Stimulated activated naive B cell treated with anti-CD40 and anti-IgM and Interleukin-4, amounts not matched to agents 10 μg/mL and 1 μg/mL and 100 μg/mL, for 72 hours (primary cell): ENCODE results near the gene SIRT1.

Experiments
- ATAC-seq, 2 donors: fragments of 150-1000 bp; cut with Tn5 transposase; replicated peaks; 2 replicates each; pipeline ENCODE4 v1.10.0; 2021; ENCODE audit warnings: moderate library complexity in 1 of 2
- DNase-seq: peaks from one replicate; pipeline ENCODE4 v3.0.0; 2021
- H3K27ac Mint-ChIP-seq: one replicate; pipeline ENCODE4 v1.8.0; 2022; ENCODE audit warnings: mild to moderate bottlenecking, mixed read lengths
- H3K27me3 Mint-ChIP-seq, 2 donors: one replicate each; pipeline ENCODE4 v1.8.0; 2022; ENCODE audit warnings: mixed read lengths in 2 of 2
- H3K36me3 Mint-ChIP-seq, 2 donors: one replicate each; pipeline ENCODE4 v1.8.0; 2022; ENCODE audit warnings: mixed read lengths in 2 of 2, mild to moderate bottlenecking in 1 of 2
- H3K4me1 Mint-ChIP-seq, 2 donors: one replicate each; pipeline ENCODE4 v1.8.0; 2022; ENCODE audit warnings: mixed read lengths in 2 of 2, mild to moderate bottlenecking in 1 of 2
- H3K4me3 Mint-ChIP-seq, 2 donors: one replicate each; pipeline ENCODE4 v1.8.0; 2022; ENCODE audit warnings: mild to moderate bottlenecking in 2 of 2, mixed read lengths in 2 of 2, moderate library complexity in 1 of 2
- H3K9me3 Mint-ChIP-seq, 2 donors: one replicate each; pipeline ENCODE4 v1.8.0; 2022; ENCODE audit warnings: mixed read lengths in 2 of 2, mild to moderate bottlenecking in 1 of 2

The SIRT1 gene

GRCh38 chr10:67914777-67915340 is 30.4 kb downstream of the SIRT1 start:
- H3K4me3 Mint-ChIP-seq, result no peak overlapping the region
- peaks cover 33 to 46% of the 10 kb centered on the region in 2 donors for H3K36me3 Mint-ChIP-seq
- H3K27me3 Mint-ChIP-seq, result no peaks in the 10 kb centered on the region
- ATAC-seq, result no peak
- H3K4me1 Mint-ChIP-seq, result peaks cover 7 to 14% of the 10 kb centered on the region in 2 donors
- no peak for DNase-seq
- peak overlapping the region; percentile 20 for H3K27ac Mint-ChIP-seq
- no peaks in the 10 kb centered on the region for H3K9me3 Mint-ChIP-seq

GRCh38 chr10:67917169-67917568 is 32.7 kb downstream of the SIRT1 start:
- DNase-seq (no peak), ATAC-seq (no peak)
- no peaks in the 10 kb centered on the region for H3K9me3 Mint-ChIP-seq
- H3K27ac Mint-ChIP-seq, result peak overlapping the region; percentile 69
- no peak overlapping the region for H3K4me3 Mint-ChIP-seq
- H3K36me3 Mint-ChIP-seq, result peaks cover 28 to 34% of the 10 kb centered on the region in 2 donors
- no peaks in the 10 kb centered on the region for H3K27me3 Mint-ChIP-seq
- H3K4me1 Mint-ChIP-seq, result peaks cover 6 to 14% of the 10 kb centered on the region in 2 donors

GRCh38 chr10:67917679-67918078 is 33.2 kb downstream of the SIRT1 start:
- DNase-seq (no peak), ATAC-seq (no peak)
- Mint-ChIP-seq H3K36me3 (peaks cover 25 to 28% of the 10 kb centered on the region in 2 donors), H3K27me3 (no peaks in the 10 kb centered on the region), H3K9me3 (no peaks in the 10 kb centered on the region), H3K27ac (no peak overlapping the region), H3K4me3 (no peak overlapping the region), H3K4me1 (peaks cover 4 to 11% of the 10 kb centered on the region in 2 donors)

- peaks cover 0 to 4% of the 10 kb centered on the region in 2 donors for H3K4me1 Mint-ChIP-seq
- DNase-seq, result no peak
- no peak for ATAC-seq
- no peaks in the 10 kb centered on the region for H3K9me3 Mint-ChIP-seq
- H3K36me3 Mint-ChIP-seq, result peaks cover 16 to 20% of the 10 kb centered on the region in 2 donors
- no peaks in the 10 kb centered on the region for H3K27me3 Mint-ChIP-seq
- H3K27ac Mint-ChIP-seq, result no peak overlapping the region
- no peak overlapping the region for H3K4me3 Mint-ChIP-seq
Measured at GRCh38 chr10:67921065-67921464, 36.6 kb downstream of the SIRT1 start.

- H3K4me3 Mint-ChIP-seq, result no peak overlapping the region
- H3K4me1 Mint-ChIP-seq, result no peaks in the 10 kb centered on the region
- no peaks in the 10 kb centered on the region for H3K27me3 Mint-ChIP-seq
- peaks cover 16 to 25% of the 10 kb centered on the region in 2 donors for H3K36me3 Mint-ChIP-seq
- H3K27ac Mint-ChIP-seq, result no peak overlapping the region
- ATAC-seq (no peak), DNase-seq (no peak)
- H3K9me3 Mint-ChIP-seq, result no peaks in the 10 kb centered on the region
Measured at GRCh38 chr10:67923551-67923950, 39.1 kb downstream of the SIRT1 start.

GRCh38 chr10:67924136-67924535 is 39.7 kb downstream of the SIRT1 start:
- Mint-ChIP-seq H3K4me1 (no peaks in the 10 kb centered on the region), H3K9me3 (no peaks in the 10 kb centered on the region), H3K27ac (no peak overlapping the region), H3K27me3 (no peaks in the 10 kb centered on the region), H3K4me3 (no peak overlapping the region), H3K36me3 (peaks cover 15 to 24% of the 10 kb centered on the region in 2 donors)
- no peak for DNase-seq
- ATAC-seq, result no peak

GRCh38 chr10:67925449-67926005 is 41.1 kb downstream of the SIRT1 start:
- peaks cover 19 to 21% of the 10 kb centered on the region in 2 donors for H3K36me3 Mint-ChIP-seq
- ATAC-seq (no peak), DNase-seq (no peak)
- no peak overlapping the region for H3K4me3 Mint-ChIP-seq
- no peaks in the 10 kb centered on the region for H3K9me3 Mint-ChIP-seq
- H3K27me3 Mint-ChIP-seq, result no peaks in the 10 kb centered on the region
- H3K4me1 Mint-ChIP-seq, result no peaks in the 10 kb centered on the region
- H3K27ac Mint-ChIP-seq, result no peak overlapping the region

- Mint-ChIP-seq H3K27me3 (no peaks in the 10 kb centered on the region), H3K9me3 (no peaks in the 10 kb centered on the region), H3K4me3 (no peak overlapping the region), H3K27ac (peak overlapping the region; percentile 43), H3K36me3 (peaks cover 30% of the 10 kb centered on the region in 2 donors), H3K4me1 (no peaks in the 10 kb centered on the region)
- DNase-seq (no peak), ATAC-seq (no peak)
Measured at GRCh38 chr10:67926951-67927350, 42.5 kb downstream of the SIRT1 start.

GRCh38 chr10:67933199-67933598 is 48.7 kb downstream of the SIRT1 start:
- ATAC-seq (no peak), DNase-seq (no peak)
- no peaks in the 10 kb centered on the region for H3K4me1 Mint-ChIP-seq
- no peaks in the 10 kb centered on the region for H3K9me3 Mint-ChIP-seq
- H3K27ac Mint-ChIP-seq, result no peak overlapping the region
- peaks cover 24 to 42% of the 10 kb centered on the region in 2 donors for H3K36me3 Mint-ChIP-seq
- no peaks in the 10 kb centered on the region for H3K27me3 Mint-ChIP-seq
- no peak overlapping the region for H3K4me3 Mint-ChIP-seq

- no peaks in the 10 kb centered on the region for H3K27me3 Mint-ChIP-seq
- DNase-seq, result no peak
- H3K4me3 Mint-ChIP-seq, result no peak overlapping the region
- H3K4me1 Mint-ChIP-seq, result no peaks in the 10 kb centered on the region
- H3K27ac Mint-ChIP-seq, result no peak overlapping the region
- peaks cover 27 to 41% of the 10 kb centered on the region in 2 donors for H3K36me3 Mint-ChIP-seq
- H3K9me3 Mint-ChIP-seq, result no peaks in the 10 kb centered on the region
- no peak for ATAC-seq
Measured at GRCh38 chr10:67934336-67934735, 49.9 kb downstream of the SIRT1 start.

GRCh38 chr10:67935223-67935622 is 50.8 kb downstream of the SIRT1 start:
- H3K9me3 Mint-ChIP-seq, result no peaks in the 10 kb centered on the region
- ATAC-seq (no peak), DNase-seq (no peak)
- no peaks in the 10 kb centered on the region for H3K4me1 Mint-ChIP-seq
- H3K36me3 Mint-ChIP-seq, result peaks cover 27 to 40% of the 10 kb centered on the region in 2 donors
- H3K27ac Mint-ChIP-seq, result peak overlapping the region; percentile 5
- H3K4me3 Mint-ChIP-seq, result no peak overlapping the region
- H3K27me3 Mint-ChIP-seq, result no peaks in the 10 kb centered on the region

GRCh38 chr10:67936416-67936815 is 52.0 kb downstream of the SIRT1 start:
- Mint-ChIP-seq H3K4me3 (no peak overlapping the region), H3K27me3 (no peaks in the 10 kb centered on the region), H3K9me3 (no peaks in the 10 kb centered on the region), H3K27ac (no peak overlapping the region), H3K36me3 (peaks cover 21 to 34% of the 10 kb centered on the region in 2 donors), H3K4me1 (no peaks in the 10 kb centered on the region)
- no peak for DNase-seq
- no peak for ATAC-seq

GRCh38 chr10:67943917-67944316 is 59.5 kb downstream of the SIRT1 start:
- DNase-seq, result no peak
- no peaks in the 10 kb centered on the region for H3K27me3 Mint-ChIP-seq
- peaks cover 0 to 10% of the 10 kb centered on the region in 2 donors for H3K4me1 Mint-ChIP-seq
- H3K9me3 Mint-ChIP-seq, result peaks cover 4 to 5% of the 10 kb centered on the region in 2 donors
- ATAC-seq, result no peak
- H3K27ac Mint-ChIP-seq, result no peak overlapping the region
- H3K4me3 Mint-ChIP-seq, result no peak overlapping the region
- peaks cover 52 to 56% of the 10 kb centered on the region in 2 donors for H3K36me3 Mint-ChIP-seq

- Mint-ChIP-seq H3K27ac (no peak overlapping the region), H3K36me3 (peaks cover 19 to 30% of the 10 kb centered on the region in 2 donors), H3K4me3 (no peak overlapping the region), H3K9me3 (no peaks in the 10 kb centered on the region), H3K4me1 (no peaks in the 10 kb centered on the region), H3K27me3 (no peaks in the 10 kb centered on the region)
- DNase-seq, result no peak
- ATAC-seq, result no peak
Measured at GRCh38 chr10:67955614-67956013, 71.2 kb downstream of the SIRT1 start.

- no peak overlapping the region for H3K27ac Mint-ChIP-seq
- H3K27me3 Mint-ChIP-seq, result no peaks in the 10 kb centered on the region
- DNase-seq (no peak), ATAC-seq (no peak)
- H3K4me3 Mint-ChIP-seq, result no peak overlapping the region
- H3K9me3 Mint-ChIP-seq, result no peaks in the 10 kb centered on the region
- no peaks in the 10 kb centered on the region for H3K4me1 Mint-ChIP-seq
- peaks cover 27% of the 10 kb centered on the region in 2 donors for H3K36me3 Mint-ChIP-seq
Measured at GRCh38 chr10:67959839-67960476, 75.5 kb downstream of the SIRT1 start.
